K562 (cell line): ENCODE measurements around the gene TMEM41A. TPM values are rescaled to one million over a fixed set of nuclear protein-coding genes. Genes with fewer than 3 reads are reported as not detected.

ENCODE experiments used
- CBX3 ChIP-seq, 2 experiments: IDR thresholded peaks; 1 replicate in 1 of 2; 2 replicates in 1 of 2; pipeline ENCODE4 v1.6.1; 2012; ENCODE audit warnings: inconsistent platforms in 2 of 2, low read length in 2 of 2, borderline replicate concordance in 1 of 2, control low read depth in 1 of 2
- CHD1 ChIP-seq: fragments of 200-600 bp; sonication (generic); IDR thresholded peaks from one replicate; pipeline ENCODE4 v1.6.1; 2012; ENCODE audit warnings: mild to moderate bottlenecking, moderate library complexity, low read length, inconsistent platforms
- ERF ChIP-seq: fragments of 450-650 bp; formaldehyde crosslinking; IDR thresholded peaks from 2 replicates; pipeline ENCODE4 v1.4.0; 2020; ENCODE audit warnings: mild to moderate bottlenecking, mixed read lengths
- FOXK1 ChIP-seq: sonication (generic); formaldehyde crosslinking; IDR thresholded peaks from 2 replicates; pipeline ENCODE4 v1.8.0; 2022; ENCODE audit warnings: missing genetic modification reagents, mild to moderate bottlenecking, borderline replicate concordance
- GTF2A2 ChIP-seq: IDR thresholded peaks from 2 replicates; pipeline ENCODE4 v1.6.1; 2016; ENCODE audit warnings: mild to moderate bottlenecking, missing genetic modification characterization, missing compliant biosample characterization
- IRF2 ChIP-seq: sonication (generic); formaldehyde crosslinking; IDR thresholded peaks from 2 replicates; pipeline ENCODE4 v1.8.1; 2022; ENCODE audit warnings: mild to moderate bottlenecking, missing genetic modification reagents
- POLR3A ChIP-seq: IDR thresholded peaks from 2 replicates; pipeline ENCODE4 v1.6.1; 2011; ENCODE audit warnings: borderline replicate concordance, mild to moderate bottlenecking, moderate library complexity; ENCODE audit not compliant: insufficient read length, insufficient read depth; ENCODE audit errors: extremely low read depth
- POLR3G ChIP-seq: IDR thresholded peaks from 2 replicates; pipeline ENCODE4 v1.6.1; 2011; ENCODE audit not compliant: insufficient read length, insufficient replicate concordance; ENCODE audit errors: extremely low read depth
- SAP30 ChIP-seq: fragments of 200-600 bp; sonication (generic); IDR thresholded peaks from 2 replicates; pipeline ENCODE4 v1.6.1; 2012; ENCODE audit warnings: borderline replicate concordance, low read depth, mild to moderate bottlenecking, moderate library complexity, low read length, control low read depth, inconsistent platforms; ENCODE audit not compliant: insufficient read depth, poor library complexity, severe bottlenecking
- TAF15 ChIP-seq: fragments of 200-400 bp; formaldehyde crosslinking; IDR thresholded peaks from 2 replicates; pipeline ENCODE4 v1.6.1; 2017; ENCODE audit warnings: mild to moderate bottlenecking, low read depth, low read length, moderate library complexity
- TBL1XR1 ChIP-seq, 2 experiments: IDR thresholded peaks; 2 replicates each; pipeline ENCODE4 v1.6.1; 2012; ENCODE audit warnings: improper control_type of control experiment in 2 of 2, low read length in 2 of 2, mild to moderate bottlenecking in 1 of 2
- ZBTB12 ChIP-seq: fragments of 250-450 bp; sonication (Bioruptor Pico); IDR thresholded peaks from 2 replicates; pipeline ENCODE4 v1.4.0; 2020
- ZNF24 ChIP-seq: fragments of 450-650 bp; IDR thresholded peaks from 2 replicates; pipeline ENCODE4 v1.6.1; 2016
- ZNF76 ChIP-seq: fragments of 250-450 bp; sonication (Bioruptor Pico); IDR thresholded peaks from 2 replicates; pipeline ENCODE4 v1.4.0; 2020; ENCODE audit warnings: mild to moderate bottlenecking, moderate library complexity, borderline replicate concordance
- polyA plus RNA-seq, 8 experiments: library from polyadenylated mRNA; depleted of rRNA in 4 of 8; stranded (reverse) in 5 of 8; unstranded in 3 of 8; fragments of >200 nt; fragmentation: Nextera tagmentation in 2 of 8; fragmentation: Illumina TruSeq in 1 of 8; extraction: Ambion mirVana in 2 of 8; extraction: Trizol in 1 of 8; gene quantifications; 2 replicates each; pipeline versions ENCODE4 v1.2.1 to v1.2.3, GENCODE V29; 2011 to 2014; ENCODE audit warnings: inconsistent platforms in 1 of 8, missing spikeins in 1 of 8
- total RNA-seq, 7 experiments: library from RNA; depleted of rRNA in 6 of 7; stranded (reverse); fragments of >200 nt in 6 of 7; fragmentation: Illumina TruSeq in 2 of 7; extraction: Trizol in 2 of 7; gene quantifications; 2 replicates each; pipeline versions ENCODE4 v1.2.1 to v1.2.3, GENCODE V29; 2011 to 2021; ENCODE audit warnings: low replicate concordance in 1 of 7
- TF ChIP-seq, protein P1 (sequence below): fragments of 450-650 bp; formaldehyde crosslinking; IDR thresholded peaks from 2 replicates; pipeline ENCODE4 v1.4.0; 2020; ENCODE audit warnings: mild to moderate bottlenecking, moderate library complexity
- TF ChIP-seq, protein P2 (sequence below): fragments of 250-450 bp; sonication (Bioruptor Pico); IDR thresholded peaks from 2 replicates; pipeline ENCODE4 v1.5.0; 2020; ENCODE audit warnings: mild to moderate bottlenecking, borderline replicate concordance
- TF ChIP-seq, protein P3 (sequence below): fragments of 250-450 bp; sonication (Bioruptor Pico); IDR thresholded peaks from 2 replicates; pipeline ENCODE4 v1.4.0; 2020

TMEM41A gene
- total and polyA plus RNA-seq, 9 of the 15 experiments (the other 6 are each of a cell fraction or from before 2014, with no cell fraction given): 22.5 to 65.9 (median 31.5) TPM

DNA sequence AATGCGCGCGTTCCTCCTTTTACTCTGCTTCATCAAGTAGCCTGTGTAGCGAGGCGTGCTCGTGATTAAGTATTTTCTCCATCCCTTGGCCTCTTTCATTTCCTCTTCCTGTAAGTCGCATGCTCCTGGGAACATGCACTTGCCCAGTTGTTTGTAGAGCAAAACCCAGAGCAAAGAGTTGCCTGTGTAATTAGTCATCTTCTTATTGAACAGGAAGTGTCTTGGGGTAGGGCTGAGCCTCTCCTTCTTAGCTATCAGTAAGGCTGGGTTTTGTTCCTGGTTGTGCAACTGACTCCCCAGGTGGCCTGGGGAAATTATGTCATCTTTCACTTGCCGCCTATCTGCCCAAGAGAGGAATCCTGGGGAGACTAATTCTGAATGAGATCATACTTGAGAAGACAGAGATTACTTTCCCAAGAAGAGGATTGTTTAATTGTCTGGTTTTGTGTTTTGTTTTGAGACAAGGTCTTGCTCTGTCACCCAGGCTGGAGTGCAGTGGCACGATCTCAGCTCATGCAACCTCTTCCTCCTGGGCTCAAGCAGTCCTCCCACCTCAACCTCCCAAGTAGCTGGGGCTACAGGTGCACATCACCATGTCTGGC is 38.6 kb upstream of the TMEM41A start (continued):
- TF ChIP-seq, protein P1, sequence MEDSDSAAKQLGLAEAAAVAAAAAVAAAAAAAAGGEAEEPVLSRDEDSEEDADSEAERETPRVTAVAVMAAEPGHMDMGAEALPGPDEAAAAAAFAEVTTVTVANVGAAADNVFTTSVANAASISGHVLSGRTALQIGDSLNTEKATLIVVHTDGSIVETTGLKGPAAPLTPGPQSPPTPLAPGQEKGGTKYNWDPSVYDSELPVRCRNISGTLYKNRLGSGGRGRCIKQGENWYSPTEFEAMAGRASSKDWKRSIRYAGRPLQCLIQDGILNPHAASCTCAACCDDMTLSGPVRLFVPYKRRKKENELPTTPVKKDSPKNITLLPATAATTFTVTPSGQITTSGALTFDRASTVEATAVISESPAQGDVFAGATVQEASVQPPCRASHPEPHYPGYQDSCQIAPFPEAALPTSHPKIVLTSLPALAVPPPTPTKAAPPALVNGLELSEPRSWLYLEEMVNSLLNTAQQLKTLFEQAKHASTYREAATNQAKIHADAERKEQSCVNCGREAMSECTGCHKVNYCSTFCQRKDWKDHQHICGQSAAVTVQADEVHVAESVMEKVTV: no peak
- TF ChIP-seq FOXK1 (no peak), TBL1XR1 (IDR thresholded peaks at IDR 0.05; ENCODE audit: low read length in 2 of 2) (peak in 1 of 2 experiments; percentile 76; a peak in 1 of 4 replicates), GTF2A2 (tag) (no peak), ZNF24 (0 out of 2 replicates have a peak, but pooled peaks have one; percentile 24), POLR3G (no peak), CBX3 (IDR thresholded peaks at IDR 0.05; ENCODE audit: borderline replicate concordance in 1 of 2, low read length in 2 of 2) (peak in 1 of 2 experiments; percentile 18; a peak in 1 of 3 replicates), POLR3A (no peak), CHD1 (no peak), IRF2 (CRISPR knock-in tag) (no peak), ERF (no peak), ZNF76 (CRISPR knock-in tag) (no peak), SAP30 (no peak), ZBTB12 (CRISPR knock-in tag) (no peak), TAF15 (no peak)
- TF ChIP-seq, protein P2, sequence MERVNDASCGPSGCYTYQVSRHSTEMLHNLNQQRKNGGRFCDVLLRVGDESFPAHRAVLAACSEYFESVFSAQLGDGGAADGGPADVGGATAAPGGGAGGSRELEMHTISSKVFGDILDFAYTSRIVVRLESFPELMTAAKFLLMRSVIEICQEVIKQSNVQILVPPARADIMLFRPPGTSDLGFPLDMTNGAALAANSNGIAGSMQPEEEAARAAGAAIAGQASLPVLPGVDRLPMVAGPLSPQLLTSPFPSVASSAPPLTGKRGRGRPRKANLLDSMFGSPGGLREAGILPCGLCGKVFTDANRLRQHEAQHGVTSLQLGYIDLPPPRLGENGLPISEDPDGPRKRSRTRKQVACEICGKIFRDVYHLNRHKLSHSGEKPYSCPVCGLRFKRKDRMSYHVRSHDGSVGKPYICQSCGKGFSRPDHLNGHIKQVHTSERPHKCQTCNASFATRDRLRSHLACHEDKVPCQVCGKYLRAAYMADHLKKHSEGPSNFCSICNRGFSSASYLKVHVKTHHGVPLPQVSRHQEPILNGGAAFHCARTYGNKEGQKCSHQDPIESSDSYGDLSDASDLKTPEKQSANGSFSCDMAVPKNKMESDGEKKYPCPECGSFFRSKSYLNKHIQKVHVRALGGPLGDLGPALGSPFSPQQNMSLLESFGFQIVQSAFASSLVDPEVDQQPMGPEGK: no peak
- TF ChIP-seq, protein P3, sequence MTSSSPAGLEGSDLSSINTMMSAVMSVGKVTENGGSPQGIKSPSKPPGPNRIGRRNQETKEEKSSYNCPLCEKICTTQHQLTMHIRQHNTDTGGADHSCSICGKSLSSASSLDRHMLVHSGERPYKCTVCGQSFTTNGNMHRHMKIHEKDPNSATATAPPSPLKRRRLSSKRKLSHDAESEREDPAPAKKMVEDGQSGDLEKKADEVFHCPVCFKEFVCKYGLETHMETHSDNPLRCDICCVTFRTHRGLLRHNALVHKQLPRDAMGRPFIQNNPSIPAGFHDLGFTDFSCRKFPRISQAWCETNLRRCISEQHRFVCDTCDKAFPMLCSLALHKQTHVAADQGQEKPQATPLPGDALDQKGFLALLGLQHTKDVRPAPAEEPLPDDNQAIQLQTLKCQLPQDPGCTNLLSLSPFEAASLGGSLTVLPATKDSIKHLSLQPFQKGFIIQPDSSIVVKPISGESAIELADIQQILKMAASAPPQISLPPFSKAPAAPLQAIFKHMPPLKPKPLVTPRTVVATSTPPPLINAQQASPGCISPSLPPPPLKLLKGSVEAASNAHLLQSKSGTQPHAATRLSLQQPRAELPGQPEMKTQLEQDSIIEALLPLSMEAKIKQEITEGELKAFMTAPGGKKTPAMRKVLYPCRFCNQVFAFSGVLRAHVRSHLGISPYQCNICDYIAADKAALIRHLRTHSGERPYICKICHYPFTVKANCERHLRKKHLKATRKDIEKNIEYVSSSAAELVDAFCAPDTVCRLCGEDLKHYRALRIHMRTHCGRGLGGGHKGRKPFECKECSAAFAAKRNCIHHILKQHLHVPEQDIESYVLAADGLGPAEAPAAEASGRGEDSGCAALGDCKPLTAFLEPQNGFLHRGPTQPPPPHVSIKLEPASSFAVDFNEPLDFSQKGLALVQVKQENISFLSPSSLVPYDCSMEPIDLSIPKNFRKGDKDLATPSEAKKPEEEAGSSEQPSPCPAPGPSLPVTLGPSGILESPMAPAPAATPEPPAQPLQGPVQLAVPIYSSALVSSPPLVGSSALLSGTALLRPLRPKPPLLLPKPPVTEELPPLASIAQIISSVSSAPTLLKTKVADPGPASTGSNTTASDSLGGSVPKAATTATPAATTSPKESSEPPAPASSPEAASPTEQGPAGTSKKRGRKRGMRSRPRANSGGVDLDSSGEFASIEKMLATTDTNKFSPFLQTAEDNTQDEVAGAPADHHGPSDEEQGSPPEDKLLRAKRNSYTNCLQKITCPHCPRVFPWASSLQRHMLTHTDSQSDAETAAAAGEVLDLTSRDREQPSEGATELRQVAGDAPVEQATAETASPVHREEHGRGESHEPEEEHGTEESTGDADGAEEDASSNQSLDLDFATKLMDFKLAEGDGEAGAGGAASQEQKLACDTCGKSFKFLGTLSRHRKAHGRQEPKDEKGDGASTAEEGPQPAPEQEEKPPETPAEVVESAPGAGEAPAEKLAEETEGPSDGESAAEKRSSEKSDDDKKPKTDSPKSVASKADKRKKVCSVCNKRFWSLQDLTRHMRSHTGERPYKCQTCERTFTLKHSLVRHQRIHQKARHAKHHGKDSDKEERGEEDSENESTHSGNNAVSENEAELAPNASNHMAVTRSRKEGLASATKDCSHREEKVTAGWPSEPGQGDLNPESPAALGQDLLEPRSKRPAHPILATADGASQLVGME: no peak
